ENCODE measurements around the gene PTGR3. TPM values are rescaled to one million over a fixed set of nuclear protein-coding genes. Genes with fewer than 3 reads are reported as not detected.
A peak's percentile ranks its signal among the peaks of the same experiment; 100 is the strongest.

PTGR3 gene
- total and polyA plus RNA-seq, 8 donors, result 7.2 to 23.0 (median 18.1) TPM

- peak overlapping the region; percentile 45 to 95 (median 80) for H3K4me3 ChIP-seq
- H3K27ac ChIP-seq, result peak overlapping the region; percentile 55 to 98 (median 96)
- no peaks in the 10 kb centered on the region for H3K27me3 ChIP-seq
- ATAC-seq (no peak), FAIRE-seq (no peak), DNase-seq (peak in 3 of 6 donors; percentile 27 to 68 (median 43))
- no peak for TF ChIP-seq CTCF (IDR thresholded peaks at IDR 0.05)
- WGBS, 2 donors, result 0% methylated on average over 20 to 64 of the region's 64 CpGs
- intact Hi-C loops (cut with DNase I), result no loop called here
- H3K4me1 ChIP-seq, result peaks cover 8 to 48% (median 30%) of the 10 kb centered on the region in 3 donors
- H3K36me3 ChIP-seq, result no peaks in the 10 kb centered on the region
- H3K9me3 ChIP-seq, result no peaks in the 10 kb centered on the region
These were observed 2.2 kb upstream of the PTGR3 start for GRCh38 chr18:75211002-75211621.

- Histone ChIP-seq H3K4me3 (peak within 1 kb of the TSS; percentile 72 to 95 (median 91)), H3K9me3 (no peaks in the 10 kb centered on the region), H3K4me1 (peaks cover 8 to 50% (median 28%) of the 10 kb centered on the region in 3 donors), H3K27ac (peak within 1 kb of the TSS; percentile 94 to 98 (median 97)), H3K27me3 (no peaks in the 10 kb centered on the region), H3K36me3 (no peaks in the 10 kb centered on the region)
- peak; percentile 54 to 68 (median 60) for ATAC-seq
- peak in 3 of 6 donors; percentile 67 to 81 (median 72) for DNase-seq
- intact Hi-C loops (cut with DNase I), result no loop called here
- peak; percentile 34 for FAIRE-seq
- no peak for TF ChIP-seq CTCF (IDR thresholded peaks at IDR 0.05)
- WGBS, 2 donors, result 1 to 4% methylated on average over 14 to 15 of the region's 15 CpGs
These were observed 1.5 kb upstream of the PTGR3 start, which contains the start of gene TSHZ1 for GRCh38 chr18:75210274-75211001. Gene TSHZ1 (plus strand): TSS chr18:75210797. CDS start chr18:75211877, 1,080 bp downstream.

GRCh38 chr18:75209951-75210258 is 966 bp upstream of the PTGR3 start:
- Histone ChIP-seq H3K27ac (peak overlapping the region; percentile 94 to 98 (median 97)), H3K9me3 (no peaks in the 10 kb centered on the region), H3K36me3 (no peaks in the 10 kb centered on the region), H3K27me3 (no peaks in the 10 kb centered on the region), H3K4me3 (peak overlapping the region; percentile 72 to 95 (median 91)), H3K4me1 (peaks cover 8 to 49% (median 24%) of the 10 kb centered on the region in 3 donors)
- ATAC-seq (peak in 3 of 4 donors; percentile 0 to 2 (median 0)), FAIRE-seq (no peak), DNase-seq (no peak)
- 0% methylated on average over 8 of the region's 8 CpGs for WGBS, 2 donors
- no peak for TF ChIP-seq CTCF (IDR thresholded peaks at IDR 0.05)
- intact Hi-C loops (cut with DNase I), result no loop called here

- no peaks in the 10 kb centered on the region for H3K36me3 ChIP-seq
- peaks cover 12 to 44% (median 13%) of the 10 kb centered on the region in 3 donors for H3K4me1 ChIP-seq
- intact Hi-C loops (cut with DNase I), result no loop called here
- FAIRE-seq, result no peak
- no peaks in the 10 kb centered on the region for H3K27me3 ChIP-seq
- TF ChIP-seq CTCF (IDR thresholded peaks at IDR 0.05), result no peak
- H3K4me3 ChIP-seq, result peak overlapping the region; percentile 72 to 95 (median 91)
- DNase-seq, result peak in 2 of 6 donors; percentile 63 to 86
- H3K9me3 ChIP-seq, result no peaks in the 10 kb centered on the region
- H3K27ac ChIP-seq, result peak overlapping the region; percentile 94 to 98 (median 97)
- peak in 2 of 4 donors; percentile 0 to 3 for ATAC-seq
- 0% methylated on average over 24 to 34 of the region's 34 CpGs for WGBS, 2 donors
These were observed 157 bp downstream of the PTGR3 start for GRCh38 chr18:75208836-75209128.

Measured in pancreas (tissue), 10 donors.